Stimulated activated CD8-positive, alpha-beta memory T cell treated with anti-CD3 and anti-CD28 coated beads, Interleukin-15, amount 100 ng/mL, for 1 hour (primary cell): Measurements from ENCODE around the gene TCF7L2.

Source experiments
- DNase-seq: peaks from one replicate; pipeline ENCODE4 v3.0.0-alpha.2; 2020; ENCODE audit warnings: low read depth

The TCF7L2 gene

DNA sequence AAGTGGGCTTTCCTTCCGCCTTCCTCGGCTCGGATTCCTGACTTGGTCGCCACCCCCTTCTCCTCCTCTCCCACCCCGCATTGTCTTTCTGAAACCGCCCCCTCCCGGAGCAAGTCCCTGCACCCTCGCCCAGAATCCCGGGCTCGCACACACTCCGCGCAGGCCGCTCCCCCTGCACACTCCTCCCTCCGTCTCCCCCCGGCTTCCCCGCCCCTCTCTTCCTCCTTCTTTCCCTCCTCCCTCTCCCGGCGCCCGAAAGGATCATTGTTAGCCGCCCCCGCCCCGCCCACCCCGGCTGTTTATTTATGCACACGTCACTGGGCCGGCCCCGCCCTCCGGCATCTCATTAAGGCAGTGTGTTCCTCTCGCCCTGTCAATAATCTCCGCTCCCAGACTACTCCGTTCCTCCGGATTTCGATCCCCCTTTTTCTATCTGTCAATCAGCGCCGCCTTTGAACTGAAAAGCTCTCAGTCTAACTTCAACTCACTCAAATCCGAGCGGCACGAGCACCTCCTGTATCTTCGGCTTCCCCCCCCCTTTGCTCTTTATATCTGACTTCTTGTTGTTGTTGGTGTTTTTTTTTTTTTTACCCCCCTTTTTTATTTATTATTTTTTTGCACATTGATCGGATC is at the start of gene TCF7L2:
TSS of gene TCF7L2 (plus strand) at position 373 of the 633 bp plus-strand sequence. CDS start 510 bp downstream, outside the sequence.
- peak; percentile 38 for DNase-seq

DNA sequence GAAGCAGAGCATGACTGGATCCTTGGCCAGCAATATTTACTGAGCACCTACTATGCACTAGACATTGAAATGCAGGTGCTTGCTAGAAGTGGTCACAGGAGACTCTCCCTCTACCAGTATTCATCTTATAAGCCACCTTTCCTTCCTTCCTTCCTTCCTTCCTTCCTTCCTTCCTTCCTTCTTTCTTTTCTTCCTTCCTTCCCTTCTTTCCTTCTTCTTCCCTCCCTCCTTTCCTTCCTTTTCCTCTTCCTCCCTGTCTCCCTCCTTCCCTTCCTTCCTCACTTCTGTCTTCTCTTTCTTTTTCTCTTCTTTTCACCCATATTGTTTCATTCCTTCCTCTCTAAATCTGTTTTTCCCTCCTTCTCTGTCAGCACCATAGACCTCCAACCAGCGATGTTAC is 47.3 kb upstream of the TCF7L2 start:
- no peak for DNase-seq

DNA sequence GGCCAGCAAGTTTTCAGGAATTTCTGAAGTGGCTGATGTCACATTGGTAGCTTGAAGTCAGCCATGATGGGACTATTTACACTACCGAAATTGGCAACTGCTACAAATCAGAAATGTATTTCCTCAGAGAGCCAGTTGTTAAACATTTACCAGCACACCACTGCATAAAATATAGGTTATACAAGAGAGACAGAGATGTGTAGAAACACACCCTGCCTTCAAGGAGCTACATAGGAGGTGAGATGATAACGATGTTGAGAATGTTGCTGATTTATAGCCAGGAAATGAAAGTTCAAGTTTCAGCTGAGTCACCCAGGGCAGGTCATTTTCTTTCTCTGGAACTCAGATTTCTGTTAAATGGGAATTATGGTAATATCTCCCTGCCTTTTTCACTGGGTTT is 46.0 kb upstream of the TCF7L2 start:
- no peak for DNase-seq

DNA sequence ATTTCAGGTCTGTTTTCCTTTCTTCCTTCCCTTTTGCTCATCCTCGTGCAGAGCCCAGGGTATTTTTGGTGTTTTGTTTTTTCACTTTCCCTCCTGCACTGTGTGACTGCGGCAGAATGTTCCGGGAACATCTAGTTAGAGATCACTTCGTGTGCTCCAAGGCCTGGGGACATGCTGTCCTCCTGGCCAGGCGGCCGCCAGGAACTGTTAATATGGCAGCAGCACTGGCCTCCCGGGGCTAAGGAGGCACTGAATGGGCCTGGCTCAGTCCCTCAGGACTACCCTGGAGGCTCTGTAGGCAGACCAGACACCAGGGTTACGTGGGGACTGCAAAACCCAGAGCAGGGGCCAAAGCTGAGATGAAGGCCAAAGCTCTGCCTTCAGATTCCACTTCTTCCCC is 43.1 kb upstream of the TCF7L2 start:
- DNase-seq: no peak

DNA sequence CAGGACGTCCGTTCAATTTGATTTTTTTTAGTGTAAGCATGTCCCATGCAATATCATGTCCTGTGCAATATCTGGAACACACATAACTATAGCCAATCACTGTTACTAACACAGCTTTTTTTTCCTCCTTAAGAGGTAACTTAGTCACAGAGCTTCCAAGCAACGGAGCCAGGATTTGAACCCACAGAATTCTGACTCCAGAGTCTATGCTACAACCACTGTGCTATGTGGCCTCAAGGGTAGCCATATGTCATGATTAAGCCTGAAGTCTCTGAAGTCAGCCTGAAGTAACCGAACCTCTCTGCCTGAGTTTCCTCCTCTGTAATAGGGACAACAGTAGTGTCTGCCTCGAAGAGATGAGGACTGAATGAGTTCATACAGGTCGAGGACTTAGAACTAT is 42.2 kb upstream of the TCF7L2 start:
- DNase-seq: no peak

DNA sequence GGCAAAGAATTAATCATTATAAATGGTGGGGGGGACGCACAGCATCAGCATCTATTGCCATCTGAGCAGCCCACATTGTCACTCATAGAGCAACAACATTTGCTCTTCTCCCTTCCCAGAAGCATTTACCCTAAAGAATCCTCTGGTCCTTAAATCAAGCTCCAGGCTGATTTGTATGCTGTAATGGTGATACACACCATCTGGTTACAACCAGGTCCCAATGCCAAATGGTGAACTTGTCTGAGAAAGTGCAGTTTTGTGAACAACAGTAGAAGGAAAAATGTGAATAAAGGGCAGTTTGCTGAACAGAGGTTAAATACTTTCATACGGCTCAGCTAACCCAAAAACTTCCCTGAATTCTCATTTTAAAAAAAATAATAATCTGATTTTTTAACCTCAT is 38.8 kb upstream of the TCF7L2 start:
- no peak for DNase-seq

DNA sequence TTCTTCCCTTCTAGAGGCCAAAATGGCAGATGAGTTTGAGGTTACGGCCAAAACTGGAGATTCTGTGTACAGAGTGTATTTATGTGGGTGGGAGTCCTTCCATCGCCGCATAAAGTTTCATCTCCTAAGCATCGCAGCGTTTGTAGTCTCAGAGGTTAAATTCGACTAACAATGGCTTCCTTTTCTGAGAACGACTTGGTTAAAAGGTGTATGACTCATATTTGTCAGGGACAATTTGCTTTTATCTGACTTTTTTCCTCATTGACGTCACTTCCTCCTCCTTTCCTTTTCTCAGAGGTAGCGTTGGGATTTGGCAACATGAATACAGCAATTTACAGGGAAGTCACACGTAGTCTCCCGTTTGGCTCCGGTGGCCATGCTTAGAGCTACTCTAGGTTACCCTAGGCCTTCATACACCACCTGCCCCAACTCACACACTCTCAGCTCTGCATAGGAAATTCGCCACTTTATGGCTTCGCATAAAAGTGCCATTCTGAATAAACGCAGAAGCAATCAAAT is 37.6 kb upstream of the TCF7L2 start:
- DNase-seq: no peak

DNA sequence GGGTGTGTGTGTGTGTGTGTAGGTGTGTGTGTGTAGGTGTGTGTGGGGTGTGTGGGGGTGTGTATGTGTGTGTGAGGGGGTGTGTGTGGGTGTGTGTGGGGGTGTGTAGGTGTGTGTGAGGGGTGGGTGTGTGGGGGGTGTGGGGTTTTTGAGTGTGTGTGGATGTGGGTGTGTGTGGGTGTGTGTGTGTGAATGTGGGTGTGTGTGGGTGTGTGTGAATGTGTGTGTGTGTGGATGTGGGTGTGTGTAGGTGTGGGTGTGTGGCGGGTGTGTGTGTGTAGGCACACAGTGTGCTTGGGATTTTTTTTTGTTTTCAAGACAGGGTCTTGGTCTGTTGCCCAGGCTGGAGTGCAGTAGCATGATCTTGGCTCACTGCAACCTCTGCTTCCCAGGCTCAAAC is 36.8 kb upstream of the TCF7L2 start:
- DNase-seq: no peak

DNA sequence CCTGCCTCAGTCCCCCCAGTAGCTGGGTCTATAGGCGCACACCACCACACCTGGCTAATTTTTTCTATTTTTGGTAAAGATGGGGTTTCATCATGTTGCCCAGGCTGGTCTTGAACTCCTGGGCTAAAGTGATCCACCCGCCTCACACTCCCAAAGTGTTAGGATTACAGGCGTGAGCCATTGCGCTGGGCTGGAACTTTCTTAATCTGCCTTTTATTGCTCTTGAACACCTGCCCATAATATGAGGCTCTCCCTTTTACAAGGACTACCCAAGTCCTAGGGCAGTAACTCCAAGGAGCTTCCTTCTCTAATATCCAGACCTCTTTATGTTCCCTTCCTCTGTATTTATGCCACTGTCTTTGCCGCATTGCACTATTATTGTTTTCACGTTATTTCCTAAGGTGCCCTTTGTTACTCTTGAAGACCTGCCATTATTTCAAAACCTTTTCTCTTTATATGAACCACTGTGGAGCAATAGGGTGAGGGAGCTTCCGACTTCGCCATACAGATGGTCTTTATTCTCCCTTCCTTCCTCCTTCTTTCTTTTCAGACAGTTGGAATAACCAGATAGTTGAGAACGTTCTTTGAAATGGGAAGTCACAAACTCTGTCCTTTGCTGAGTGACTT is 36.3 kb upstream of the TCF7L2 start:
- DNase-seq: no peak

DNA sequence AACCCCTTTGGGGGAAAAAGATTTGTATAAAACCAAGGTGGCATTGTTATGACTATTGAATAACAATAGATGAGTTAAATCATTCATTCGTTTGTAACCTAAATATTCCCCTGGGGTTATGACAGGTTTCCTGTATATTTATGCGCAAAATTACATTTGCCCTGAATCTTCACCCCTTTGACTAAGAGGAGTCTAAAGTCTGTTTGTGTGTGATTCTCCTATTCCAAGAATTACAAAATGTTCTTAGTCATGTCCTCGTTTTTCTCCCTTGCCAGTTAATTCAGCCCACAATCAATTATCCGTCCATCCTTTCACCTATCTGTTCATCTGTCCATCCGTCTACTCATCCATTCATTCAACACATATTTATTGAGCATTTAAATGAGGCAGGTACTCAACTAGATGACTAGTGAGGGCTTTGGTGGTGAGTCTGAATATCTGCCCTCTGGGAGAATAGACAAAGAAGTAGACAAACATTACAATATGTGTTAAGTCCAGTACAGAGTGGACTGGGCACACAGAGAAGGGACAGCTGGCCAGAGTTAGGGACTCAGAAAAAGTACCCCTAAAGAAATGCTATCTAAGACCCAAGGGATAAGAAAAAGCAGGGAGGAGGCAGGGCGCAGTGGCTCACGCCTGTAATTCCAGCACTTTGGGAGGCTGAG is 35.6 kb upstream of the TCF7L2 start:
- no peak for DNase-seq

DNA sequence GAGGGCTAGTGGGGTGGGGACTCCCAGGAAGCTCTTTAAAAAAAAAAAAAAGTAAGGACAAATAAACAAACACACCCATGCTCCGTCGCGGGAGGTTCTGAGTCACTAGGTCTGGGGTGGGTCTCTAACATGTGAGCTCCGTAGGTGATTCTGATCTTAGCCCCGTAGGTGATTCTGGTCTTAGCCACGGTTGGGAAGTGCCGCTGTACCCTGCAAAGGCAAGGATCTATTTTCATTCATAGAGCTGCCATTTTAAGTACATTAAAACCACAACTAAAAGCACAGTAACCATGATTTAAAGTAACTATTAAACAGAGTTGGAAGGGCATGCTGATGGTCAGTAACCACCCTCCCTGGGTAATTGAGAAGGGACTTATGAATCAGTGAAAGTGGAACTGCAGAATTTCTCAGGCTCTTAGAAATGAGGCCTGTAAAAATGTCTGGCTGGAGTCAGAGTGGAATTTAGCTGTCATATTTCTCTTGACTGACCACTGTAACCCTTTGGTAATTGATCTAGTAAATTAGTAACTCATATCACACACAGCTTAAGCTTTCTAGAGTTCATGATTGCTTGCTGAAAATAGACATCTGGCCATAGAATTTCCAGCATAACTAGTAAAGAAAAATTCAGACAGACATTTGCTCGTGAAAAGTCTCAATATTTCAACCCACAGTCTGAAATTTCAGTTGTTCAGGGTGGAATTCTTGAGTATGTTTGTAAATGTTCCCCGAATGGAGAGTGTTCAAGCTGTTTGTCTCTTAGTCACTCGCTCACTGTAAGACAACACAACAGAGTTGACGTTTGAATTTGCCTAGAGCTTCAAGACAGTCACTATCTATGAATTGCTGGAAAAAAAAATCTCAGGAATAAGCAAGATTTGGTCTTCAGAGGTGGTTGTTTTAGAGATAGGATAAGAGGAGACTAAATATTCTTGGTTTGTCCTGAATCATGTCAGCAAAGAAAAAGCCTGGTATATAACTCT is 34.2 kb upstream of the TCF7L2 start:
- DNase-seq: no peak

DNA sequence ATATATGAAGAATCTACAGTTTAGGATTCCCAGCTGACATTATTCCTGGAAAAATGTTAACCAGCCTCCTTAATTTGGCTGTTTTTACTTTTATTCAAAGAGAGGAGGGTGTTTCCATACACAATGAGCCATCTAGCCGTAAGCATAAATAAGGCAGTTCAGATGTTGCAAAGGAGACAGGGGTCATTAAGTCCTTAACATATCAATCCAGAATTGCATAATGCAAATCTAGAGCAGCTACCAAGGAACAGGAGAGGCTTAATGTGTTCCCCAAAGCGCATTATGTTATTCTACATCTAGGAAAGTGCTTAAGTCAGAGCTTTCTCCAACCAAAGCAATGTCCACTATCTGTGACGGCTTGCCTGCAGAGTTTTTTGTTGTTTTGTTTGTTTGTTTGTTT is 32.4 kb upstream of the TCF7L2 start:
- DNase-seq: no peak

DNA sequence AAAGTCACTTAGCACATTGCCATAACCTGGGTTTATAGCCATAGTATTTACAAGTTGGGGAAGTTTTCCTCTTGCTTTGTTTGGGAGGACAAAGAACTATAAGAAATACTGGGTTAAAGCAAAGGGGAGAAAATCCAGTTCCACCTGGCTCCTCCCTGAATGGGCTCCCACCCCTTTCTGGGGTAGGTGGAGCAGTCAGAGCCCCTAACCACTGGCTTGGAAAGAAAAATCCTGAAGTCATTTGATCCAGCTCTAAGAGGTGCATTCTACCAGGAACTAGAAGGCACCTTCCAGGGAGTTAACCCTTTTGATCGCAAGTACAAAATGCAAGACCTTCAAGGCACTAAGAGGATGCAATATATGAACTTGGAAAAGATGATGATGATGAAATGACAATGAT is 31.3 kb upstream of the TCF7L2 start:
- DNase-seq: no peak

DNA sequence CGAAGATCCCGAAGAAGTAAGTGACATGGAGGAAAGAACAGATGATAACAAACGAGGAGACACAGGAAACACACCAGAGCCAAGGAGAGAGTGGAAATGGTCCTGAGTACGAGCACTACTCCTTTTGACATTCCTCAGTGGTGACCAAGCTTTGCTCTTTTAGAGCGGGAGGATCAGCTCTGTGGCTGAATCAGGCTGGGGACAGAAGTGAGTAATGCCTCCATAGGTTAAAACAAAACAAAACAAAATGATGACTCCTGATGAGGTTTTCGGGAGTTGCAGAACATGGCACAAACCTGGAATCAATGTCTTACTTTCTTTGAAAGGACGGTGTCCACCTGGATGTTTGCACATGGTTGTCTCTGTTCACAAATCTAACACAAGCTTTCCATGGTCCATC is 30.3 kb upstream of the TCF7L2 start:
- no peak for DNase-seq

DNA sequence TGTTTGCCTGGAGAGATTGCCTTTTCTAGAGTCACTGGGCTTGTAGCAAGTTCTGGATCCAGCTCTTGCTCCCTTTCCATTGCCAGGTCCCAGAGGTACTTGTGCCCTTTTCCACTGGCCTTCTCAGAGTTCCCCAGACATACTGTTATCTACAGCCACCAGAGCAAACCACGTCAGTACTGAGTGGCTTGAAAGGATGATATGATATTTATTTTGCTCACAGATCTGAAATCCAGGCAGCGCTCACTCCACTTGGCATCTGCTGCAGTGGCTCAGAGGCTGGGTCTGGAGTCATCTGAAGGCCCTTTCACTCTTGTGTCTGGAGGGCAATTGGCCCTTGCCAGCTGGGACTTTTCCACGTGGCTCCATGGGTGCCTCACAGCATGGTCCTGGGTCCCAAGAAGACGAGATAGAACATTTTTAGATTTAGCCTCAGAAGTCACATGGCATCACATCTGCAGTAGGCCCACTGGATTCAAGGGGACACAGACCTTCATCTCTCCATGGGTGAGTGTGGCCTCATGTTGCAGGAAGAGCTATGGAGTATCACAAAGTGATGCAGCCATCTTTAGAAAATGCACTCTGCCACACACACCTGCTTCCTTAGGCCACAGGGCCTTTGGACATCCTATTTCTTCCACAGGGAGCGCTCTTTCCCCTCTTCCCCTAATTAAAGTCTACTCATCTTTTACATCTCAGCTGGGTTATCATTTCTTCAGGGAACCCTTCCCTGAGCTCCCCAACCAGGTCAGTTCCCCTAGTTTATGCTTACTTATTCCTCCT is 22.9 kb upstream of the TCF7L2 start:
- no peak for DNase-seq

DNA sequence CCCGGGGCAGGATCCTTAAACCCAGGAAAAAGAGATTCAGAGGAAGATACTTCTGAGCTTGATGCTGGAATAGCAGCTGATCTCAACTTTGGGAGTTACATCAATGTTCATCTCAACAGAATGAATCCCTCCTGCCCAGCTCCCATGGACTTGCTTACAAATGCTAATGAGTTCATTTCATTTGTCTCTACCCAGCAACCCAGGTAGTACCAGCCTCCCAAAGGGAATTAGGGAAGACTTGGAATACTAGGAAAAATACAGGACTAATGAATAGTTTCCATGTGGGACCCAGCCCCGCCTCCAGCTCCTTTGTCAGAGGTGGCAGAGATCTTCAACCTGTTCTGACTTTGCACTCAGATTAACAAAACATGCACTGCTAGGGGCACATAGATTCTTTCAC is 22.1 kb upstream of the TCF7L2 start:
- DNase-seq: no peak

DNA sequence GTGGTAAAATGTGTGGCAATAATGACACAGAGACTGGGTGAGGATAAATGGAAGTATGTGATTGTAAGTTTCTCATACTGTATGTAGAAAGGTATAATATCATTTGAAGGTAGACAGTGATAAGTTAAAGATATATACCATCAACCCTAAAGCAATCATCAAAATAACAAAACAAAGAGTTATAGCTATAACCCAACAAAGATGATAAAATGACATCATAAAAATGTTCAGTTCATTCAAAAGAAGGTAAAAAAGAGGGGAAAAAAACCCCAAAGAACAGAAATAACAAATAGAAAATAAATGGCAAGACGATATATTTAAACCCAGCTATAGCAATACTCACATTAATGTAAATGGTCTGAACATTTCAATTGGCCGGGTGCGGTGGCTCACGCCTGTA is 17.4 kb upstream of the TCF7L2 start:
- DNase-seq: no peak

DNA sequence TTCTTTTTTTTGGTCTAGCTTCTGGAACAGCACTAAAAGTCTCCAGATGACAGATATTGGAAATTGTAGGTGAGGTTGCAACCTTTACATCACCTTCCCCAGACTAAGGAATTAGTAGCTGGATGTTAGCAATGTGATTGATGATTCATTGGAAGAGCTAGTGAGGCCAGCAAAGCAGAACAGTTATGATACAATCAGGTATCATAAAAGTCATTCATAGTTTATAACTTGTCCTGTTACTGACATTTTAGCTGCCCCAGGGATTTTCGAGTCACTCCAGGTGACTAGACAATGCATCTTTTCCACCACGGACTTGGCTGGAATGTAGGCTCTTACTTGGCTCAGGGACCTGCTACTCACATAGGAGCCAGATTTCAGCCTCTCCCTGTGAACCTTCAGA is 15.9 kb upstream of the TCF7L2 start:
- no peak for DNase-seq

DNA sequence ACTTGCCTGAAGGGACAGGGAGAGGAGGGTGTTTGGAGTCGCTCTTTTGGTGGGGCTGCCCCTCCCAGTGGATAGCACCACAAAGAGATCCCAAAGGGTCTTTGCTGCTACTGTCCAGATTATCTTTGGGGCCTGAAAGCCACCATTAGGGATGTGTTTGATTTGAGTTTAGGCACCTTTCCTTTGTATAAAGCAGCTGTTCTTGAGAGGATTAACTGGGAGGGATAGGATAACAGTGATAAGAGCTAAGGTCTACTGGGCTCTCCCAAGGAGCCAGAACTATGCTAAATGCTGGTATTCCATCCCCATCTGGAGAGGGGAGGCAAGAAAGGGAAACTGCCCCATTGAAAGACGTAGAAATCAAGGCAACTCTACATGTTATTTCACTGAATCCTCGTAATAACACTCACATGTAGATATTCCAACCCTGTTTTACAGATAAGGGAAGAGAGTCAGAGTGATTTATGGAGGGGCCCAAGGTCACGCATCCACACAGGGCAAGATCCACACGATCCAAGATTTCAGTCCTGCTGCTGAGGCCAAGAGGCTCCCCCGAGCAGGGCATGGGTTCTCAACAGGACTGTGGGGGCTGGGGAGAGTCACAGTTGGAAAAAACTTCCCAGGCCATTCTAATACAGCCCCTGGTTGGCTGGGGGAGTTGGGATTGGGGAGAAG is 11.1 kb upstream of the TCF7L2 start:
- no peak for DNase-seq

DNA sequence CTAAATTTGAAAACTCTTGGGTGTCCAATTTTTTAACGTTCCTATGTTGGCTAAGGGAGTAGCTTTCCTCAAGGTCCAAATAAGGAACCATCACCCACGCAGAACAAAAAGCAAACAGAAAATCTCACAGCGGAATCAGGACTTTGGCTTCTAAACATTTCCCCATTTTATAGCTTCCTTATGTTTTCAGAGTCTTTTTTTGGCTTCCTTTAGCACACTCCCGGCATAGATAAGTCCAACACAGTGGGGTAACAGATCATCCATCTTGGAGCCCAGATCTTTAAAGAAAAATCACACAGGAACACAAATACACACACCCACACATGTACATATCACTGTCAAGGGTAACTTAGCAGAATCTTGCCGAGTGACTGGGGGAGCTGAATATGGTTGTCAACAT is 4.2 kb upstream of the TCF7L2 start:
- no peak for DNase-seq

DNA sequence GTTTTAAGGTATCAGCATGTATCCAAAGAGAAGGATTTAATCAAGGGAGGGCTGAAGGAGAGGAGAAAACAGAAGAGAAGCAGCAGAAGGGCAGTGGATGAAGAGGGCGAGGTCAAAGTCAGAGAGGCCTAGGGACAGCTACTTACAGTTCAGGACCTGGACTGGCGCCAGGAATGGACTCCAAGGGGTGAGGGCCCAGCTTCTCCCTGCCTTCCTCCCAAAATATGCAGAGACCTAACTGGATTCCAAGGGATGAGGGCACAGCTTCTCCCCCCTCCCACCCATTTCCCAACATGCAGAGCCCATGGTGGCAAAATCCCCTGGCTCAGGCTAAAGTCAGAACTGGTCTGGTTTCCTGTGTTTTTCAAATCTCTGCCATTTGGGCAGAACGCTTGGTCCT is 3.4 kb upstream of the TCF7L2 start:
- DNase-seq: no peak
